Left ventricle myocardium inferior (tissue), 1 donor: ENCODE results near the gene HNRNPF. TPM values are rescaled to one million over a fixed set of nuclear protein-coding genes. Genes with fewer than 3 reads are reported as not detected.

ENCODE experiments used
- DNase-seq: peaks from one replicate; pipeline ENCODE4 v3.0.0-alpha.2; 2020
- H3K27ac ChIP-seq: fragments of 200-600 bp; replicated peaks from 2 replicates; pipeline ENCODE4 v1.8.0; 2021
- H3K27me3 ChIP-seq: fragments of 200-600 bp; 2 replicates; pipeline ENCODE4 v1.8.0; 2021; ENCODE audit warnings: low read depth
- H3K36me3 ChIP-seq: fragments of 200-600 bp; 2 replicates; pipeline ENCODE4 v1.8.0; 2021
- H3K4me1 ChIP-seq: fragments of 200-600 bp; 2 replicates; pipeline ENCODE4 v1.8.0; 2021
- H3K4me3 ChIP-seq: fragments of 200-600 bp; 2 replicates; pipeline ENCODE4 v1.8.0; 2021; ENCODE audit warnings: mild to moderate bottlenecking, moderate library complexity
- H3K9me3 ChIP-seq: fragments of 200-600 bp; replicated peaks from 2 replicates; pipeline ENCODE4 v1.8.0; 2021
- CTCF ChIP-seq: fragments of 200-600 bp; IDR thresholded peaks from 2 replicates; pipeline ENCODE4 v1.8.0; 2021; ENCODE audit warnings: antibody characterized with exemption, mild to moderate bottlenecking, borderline replicate concordance
- intact Hi-C: fragments of 100-400 bp; cut with micrococcal nuclease; formaldehyde crosslinking; loops from one replicate; pipeline ENCODE4 v1.11.0; 2022
- total RNA-seq: library from RNA; stranded (reverse); fragmentation: NEBNext Ultra II Directional; extraction: Animal tissue kit (Norgen Biotek cat#: 25700); gene quantifications from one replicate; pipeline ENCODE4 v1.2.1, GENCODE V29; 2021
- donor health status: DM: no; HTN: yes; CAD: no; lungs with severe emphysema.

The HNRNPF gene
- total RNA-seq, 1 donor from 2014 or later: 70.5 TPM

- Histone ChIP-seq H3K9me3 (no peaks in the 10 kb centered on the region), H3K27ac (peak overlapping the region; percentile 16), H3K4me1 (peaks cover 21% of the 10 kb centered on the region), H3K36me3 (no peaks in the 10 kb centered on the region), H3K4me3 (no peak overlapping the region), H3K27me3 (no peaks in the 10 kb centered on the region)
- DNase-seq: no peak
- intact Hi-C loops: no loop called here
- TF ChIP-seq CTCF: no peak
Observed at GRCh38 chr10:43417950-43418768, 9.2 kb upstream of the HNRNPF start.

- Histone ChIP-seq H3K36me3 (no peaks in the 10 kb centered on the region), H3K9me3 (no peaks in the 10 kb centered on the region), H3K27me3 (no peaks in the 10 kb centered on the region), H3K4me1 (peaks cover 9% of the 10 kb centered on the region), H3K27ac (no peak overlapping the region), H3K4me3 (no peak overlapping the region)
- intact Hi-C loops: no loop called here
- DNase-seq: no peak
- TF ChIP-seq CTCF: no peak
Observed at GRCh38 chr10:43415544-43415943, 6.6 kb upstream of the HNRNPF start.

- H3K4me1 ChIP-seq: peaks cover 32% of the 10 kb centered on the region
- H3K4me3 ChIP-seq: no peak overlapping the region
- DNase-seq: no peak
- intact Hi-C loops: no loop called here
- no peaks in the 10 kb centered on the region for H3K36me3 ChIP-seq
- no peaks in the 10 kb centered on the region for H3K9me3 ChIP-seq
- H3K27ac ChIP-seq: no peak overlapping the region
- H3K27me3 ChIP-seq: no peaks in the 10 kb centered on the region
- no peak for TF ChIP-seq CTCF
Observed at GRCh38 chr10:43411536-43411935, 2.5 kb upstream of the HNRNPF start.

- DNase-seq: no peak
- no peaks in the 10 kb centered on the region for H3K36me3 ChIP-seq
- H3K27me3 ChIP-seq: no peaks in the 10 kb centered on the region
- H3K9me3 ChIP-seq: no peaks in the 10 kb centered on the region
- peak overlapping the region; percentile 98 for H3K27ac ChIP-seq
- peak overlapping the region; percentile 85 for H3K4me3 ChIP-seq
- peaks cover 44% of the 10 kb centered on the region for H3K4me1 ChIP-seq
- intact Hi-C loops: no loop called here
- no peak for TF ChIP-seq CTCF
Observed at GRCh38 chr10:43410345-43410744, 1.4 kb upstream of the HNRNPF start.

GRCh38 chr10:43409385-43410109 lies 561 bp upstream of the HNRNPF start:
- Histone ChIP-seq H3K9me3 (no peaks in the 10 kb centered on the region), H3K36me3 (no peaks in the 10 kb centered on the region), H3K4me1 (peaks cover 52% of the 10 kb centered on the region), H3K27me3 (no peaks in the 10 kb centered on the region), H3K4me3 (peak overlapping the region; percentile 85), H3K27ac (peak overlapping the region; percentile 98)
- TF ChIP-seq CTCF: no peak
- peak; percentile 46 for DNase-seq
- intact Hi-C loops: no loop called here
